ENCODE results near the gene TBC1D10B.

GRCh38 chr16:30377050-30377811 lies 6.9 kb upstream of the TBC1D10B start:
- TF ChIP-seq, protein P1, sequence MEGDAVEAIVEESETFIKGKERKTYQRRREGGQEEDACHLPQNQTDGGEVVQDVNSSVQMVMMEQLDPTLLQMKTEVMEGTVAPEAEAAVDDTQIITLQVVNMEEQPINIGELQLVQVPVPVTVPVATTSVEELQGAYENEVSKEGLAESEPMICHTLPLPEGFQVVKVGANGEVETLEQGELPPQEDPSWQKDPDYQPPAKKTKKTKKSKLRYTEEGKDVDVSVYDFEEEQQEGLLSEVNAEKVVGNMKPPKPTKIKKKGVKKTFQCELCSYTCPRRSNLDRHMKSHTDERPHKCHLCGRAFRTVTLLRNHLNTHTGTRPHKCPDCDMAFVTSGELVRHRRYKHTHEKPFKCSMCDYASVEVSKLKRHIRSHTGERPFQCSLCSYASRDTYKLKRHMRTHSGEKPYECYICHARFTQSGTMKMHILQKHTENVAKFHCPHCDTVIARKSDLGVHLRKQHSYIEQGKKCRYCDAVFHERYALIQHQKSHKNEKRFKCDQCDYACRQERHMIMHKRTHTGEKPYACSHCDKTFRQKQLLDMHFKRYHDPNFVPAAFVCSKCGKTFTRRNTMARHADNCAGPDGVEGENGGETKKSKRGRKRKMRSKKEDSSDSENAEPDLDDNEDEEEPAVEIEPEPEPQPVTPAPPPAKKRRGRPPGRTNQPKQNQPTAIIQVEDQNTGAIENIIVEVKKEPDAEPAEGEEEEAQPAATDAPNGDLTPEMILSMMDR (IDR thresholded peaks at IDR 0.05) = no peak
- no peak for TF ChIP-seq POLR2A (IDR thresholded peaks at IDR 0.05)

Measured in prostate gland (tissue), 2 donors.